NCI-H774 (cell line): ENCODE data around the gene HES4.

Source experiments
- DNase-seq: peaks from one replicate; lab custom pipeline; 2025; lab: John Stamatoyannopoulos, UW

HES4 gene, protein sequence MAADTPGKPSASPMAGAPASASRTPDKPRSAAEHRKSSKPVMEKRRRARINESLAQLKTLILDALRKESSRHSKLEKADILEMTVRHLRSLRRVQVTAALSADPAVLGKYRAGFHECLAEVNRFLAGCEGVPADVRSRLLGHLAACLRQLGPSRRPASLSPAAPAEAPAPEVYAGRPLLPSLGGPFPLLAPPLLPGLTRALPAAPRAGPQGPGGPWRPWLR

DNA sequence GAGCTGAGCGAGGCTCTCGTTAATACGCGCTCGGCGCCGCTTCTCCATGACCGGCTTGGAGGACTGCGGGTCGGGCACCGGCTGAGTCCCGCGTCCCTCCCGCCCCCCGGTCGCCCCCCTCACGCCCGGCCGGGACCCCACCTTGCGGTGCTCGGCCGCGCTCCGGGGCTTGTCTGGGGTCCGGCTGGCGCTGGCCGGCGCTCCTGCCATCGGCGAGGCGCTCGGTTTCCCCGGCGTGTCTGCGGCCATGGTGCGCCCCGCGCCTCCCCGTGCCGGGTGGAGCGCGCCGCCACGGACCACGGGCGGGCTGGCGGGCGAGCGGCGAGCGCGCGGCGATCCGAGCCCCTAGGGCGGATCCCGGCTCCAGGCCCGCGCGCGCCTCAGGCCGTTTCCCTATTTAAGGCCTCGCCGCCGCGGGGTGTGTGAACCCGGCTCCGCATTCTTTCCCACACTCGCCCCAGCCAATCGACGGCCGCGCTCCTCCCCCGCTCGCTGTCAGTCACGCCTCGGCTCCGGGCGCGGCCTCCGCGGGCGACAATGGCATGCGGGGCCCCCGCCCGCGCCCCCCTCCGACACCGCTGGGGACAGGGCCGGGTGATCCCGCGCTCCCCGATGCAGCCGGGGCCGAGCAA, at the start of gene HES4:
Gene HES4, minus strand, starts transcription at position 373 of the 632 bp plus-strand sequence. Its CDS starts 124 bp downstream, at position 249.
- peak; percentile 69 for DNase-seq

DNA sequence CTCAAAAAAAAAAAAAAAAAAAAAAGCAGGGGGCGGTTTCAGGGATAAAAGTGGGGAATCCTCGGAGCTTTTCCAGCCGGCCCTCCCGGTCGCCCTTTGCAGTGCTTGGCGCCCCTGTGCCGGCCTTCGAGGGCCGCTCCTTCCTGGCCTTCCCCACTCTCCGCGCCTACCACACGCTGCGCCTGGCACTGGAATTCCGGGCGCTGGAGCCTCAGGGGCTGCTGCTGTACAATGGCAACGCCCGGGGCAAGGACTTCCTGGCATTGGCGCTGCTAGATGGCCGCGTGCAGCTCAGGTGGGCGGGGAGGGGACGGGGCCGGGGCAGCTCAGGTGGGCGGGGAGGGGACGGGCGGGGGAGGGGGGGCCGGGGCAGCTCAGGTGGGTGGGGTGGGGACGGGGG, 48.9 kb upstream of the HES4 start:
- no peak for DNase-seq

DNA sequence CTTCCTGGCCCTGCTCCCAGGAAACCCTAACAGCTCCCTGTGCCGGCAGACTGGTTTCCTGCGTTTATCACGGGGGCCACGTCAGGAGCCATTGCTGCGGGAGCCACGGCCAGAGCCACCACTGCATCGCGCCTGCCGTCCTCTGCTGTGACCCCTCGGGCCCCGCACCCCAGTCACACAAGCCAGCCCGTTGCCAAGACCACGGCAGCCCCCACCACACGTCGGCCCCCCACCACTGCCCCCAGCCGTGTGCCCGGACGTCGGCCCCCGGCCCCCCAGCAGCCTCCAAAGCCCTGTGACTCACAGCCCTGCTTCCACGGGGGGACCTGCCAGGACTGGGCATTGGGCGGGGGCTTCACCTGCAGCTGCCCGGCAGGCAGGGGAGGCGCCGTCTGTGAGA, 48.1 kb upstream of the HES4 start:
- DNase-seq, result no peak

DNA sequence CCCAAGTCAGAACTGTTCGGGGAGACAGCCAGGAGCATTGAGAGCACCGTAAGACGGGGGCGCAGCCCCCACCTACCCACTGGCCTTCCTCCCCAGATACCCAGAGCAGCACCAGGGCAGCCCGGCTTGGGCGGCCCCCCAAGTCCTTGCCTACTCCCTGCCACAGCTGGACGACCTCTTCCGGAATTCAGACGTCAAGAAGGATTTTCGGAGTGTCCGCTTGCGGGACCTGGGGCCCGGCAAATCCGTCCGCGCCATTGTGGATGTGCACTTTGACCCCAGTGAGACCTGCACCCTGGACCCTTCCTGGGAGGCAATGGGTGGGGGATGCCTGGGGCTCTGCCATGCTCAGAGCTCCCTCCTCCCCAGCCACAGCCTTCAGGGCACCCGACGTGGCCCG, 47.5 kb upstream of the HES4 start:
- DNase-seq, result no peak

DNA sequence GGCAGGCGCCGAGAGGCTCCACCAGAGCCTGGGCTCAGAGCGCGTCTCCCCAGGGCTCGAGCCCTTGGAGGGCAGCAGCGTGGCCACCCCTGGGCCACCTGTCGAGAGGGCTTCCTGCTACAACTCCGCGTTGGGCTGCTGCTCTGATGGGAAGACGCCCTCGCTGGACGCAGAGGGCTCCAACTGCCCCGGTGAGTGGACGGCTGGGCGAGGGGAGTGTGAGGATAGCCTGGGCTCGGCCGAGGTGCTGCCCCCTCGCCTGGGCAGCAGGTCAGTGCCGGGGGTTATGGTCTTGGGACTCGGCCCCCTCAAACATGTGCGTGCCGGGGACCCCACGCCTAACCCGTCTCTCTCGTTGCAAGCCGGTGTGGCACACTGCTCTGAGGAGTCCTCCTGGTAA, 46.9 kb upstream of the HES4 start:
- no peak for DNase-seq

DNA sequence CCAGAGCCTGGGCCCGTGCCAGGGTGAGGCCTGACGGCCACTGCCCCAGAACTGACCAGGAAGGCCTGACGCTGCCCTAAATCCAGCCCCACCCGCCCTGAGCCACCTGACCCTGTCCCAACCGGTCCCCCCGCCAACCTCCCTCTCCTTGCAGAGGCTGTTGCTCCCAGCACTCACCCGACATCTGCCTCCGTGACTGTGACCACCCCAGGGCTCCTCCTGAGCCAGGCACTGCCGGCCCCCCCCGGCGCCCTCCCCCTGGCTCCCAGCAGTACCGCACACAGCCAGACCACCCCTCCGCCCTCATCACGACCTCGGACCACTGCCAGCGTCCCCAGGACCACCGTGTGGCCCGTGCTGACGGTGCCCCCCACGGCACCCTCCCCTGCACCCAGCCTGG, 46.3 kb upstream of the HES4 start:
- DNase-seq, result no peak

DNA sequence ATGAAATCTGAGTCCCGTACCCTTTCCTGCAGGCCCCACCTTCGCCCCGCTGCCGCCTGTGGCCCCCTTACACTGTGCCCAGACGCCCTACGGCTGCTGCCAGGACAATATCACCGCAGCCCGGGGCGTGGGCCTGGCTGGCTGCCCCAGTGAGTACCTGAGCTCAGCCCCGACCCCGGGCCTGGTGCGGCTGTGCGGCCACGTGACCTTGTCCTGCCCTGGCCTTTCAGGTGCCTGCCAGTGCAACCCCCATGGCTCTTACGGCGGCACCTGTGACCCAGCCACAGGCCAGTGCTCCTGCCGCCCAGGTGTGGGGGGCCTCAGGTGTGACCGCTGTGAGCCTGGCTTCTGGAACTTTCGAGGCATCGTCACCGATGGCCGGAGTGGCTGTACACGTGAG, 45.2 kb upstream of the HES4 start:
- no peak for DNase-seq

DNA sequence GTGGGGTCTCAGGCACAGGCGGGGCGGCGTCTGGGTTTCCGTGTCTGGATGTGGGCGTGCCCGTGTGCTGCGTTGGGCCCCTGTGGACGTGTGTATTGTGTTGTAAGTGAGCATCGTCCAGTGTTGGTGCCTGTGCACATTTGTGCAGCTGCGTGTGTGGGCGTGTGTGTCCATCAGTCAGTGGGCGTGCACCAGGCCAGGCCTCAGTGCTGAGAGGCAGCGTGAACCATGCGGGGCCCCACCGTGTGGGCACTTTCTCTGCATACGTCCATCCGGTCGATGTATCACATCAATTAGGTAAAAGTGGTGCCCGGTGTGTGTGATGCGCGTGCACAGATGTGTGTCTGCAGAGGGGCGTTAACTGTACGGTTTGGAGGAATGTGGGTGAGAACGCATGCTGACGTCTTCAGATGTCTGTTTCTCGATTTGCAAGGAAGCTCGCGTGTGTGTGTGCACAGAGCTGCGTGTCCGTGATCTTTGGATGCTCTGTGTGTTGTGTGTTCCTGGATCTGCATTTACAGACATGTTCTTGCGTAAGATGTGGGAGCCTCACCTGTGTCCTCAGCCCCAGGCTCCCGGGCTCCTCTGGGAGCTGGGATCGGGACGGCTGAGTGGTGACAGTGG, 44.7 kb upstream of the HES4 start:
- DNase-seq, result no peak

DNA sequence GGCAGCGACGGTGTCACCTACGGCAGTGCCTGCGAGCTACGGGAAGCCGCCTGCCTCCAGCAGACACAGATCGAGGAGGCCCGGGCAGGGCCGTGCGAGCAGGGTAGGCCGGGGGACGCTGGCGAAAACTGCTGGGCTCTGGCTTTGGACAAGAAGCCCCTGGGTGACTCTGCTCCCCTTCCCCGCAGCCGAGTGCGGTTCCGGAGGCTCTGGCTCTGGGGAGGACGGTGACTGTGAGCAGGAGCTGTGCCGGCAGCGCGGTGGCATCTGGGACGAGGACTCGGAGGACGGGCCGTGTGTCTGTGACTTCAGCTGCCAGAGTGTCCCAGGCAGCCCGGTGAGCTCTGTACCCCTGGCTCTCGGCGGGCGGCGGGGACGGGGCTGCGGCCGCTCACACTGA, 44.0 kb upstream of the HES4 start:
- no peak for DNase-seq

DNA sequence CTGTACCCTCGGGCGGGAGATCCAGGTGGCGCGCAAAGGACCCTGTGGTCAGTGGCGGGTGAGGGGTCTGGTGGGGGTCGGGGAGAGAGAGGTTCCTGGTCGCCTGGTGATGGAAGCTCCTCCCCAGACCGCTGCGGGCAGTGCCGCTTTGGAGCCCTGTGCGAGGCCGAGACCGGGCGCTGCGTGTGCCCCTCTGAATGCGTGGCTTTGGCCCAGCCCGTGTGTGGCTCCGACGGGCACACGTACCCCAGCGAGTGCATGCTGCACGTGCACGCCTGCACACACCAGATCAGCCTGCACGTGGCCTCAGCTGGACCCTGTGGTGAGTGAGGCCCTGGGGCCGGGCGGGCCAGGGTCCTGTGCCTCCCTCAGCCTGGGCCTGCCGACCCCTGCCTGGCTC, 43.5 kb upstream of the HES4 start:
- no peak for DNase-seq

DNA sequence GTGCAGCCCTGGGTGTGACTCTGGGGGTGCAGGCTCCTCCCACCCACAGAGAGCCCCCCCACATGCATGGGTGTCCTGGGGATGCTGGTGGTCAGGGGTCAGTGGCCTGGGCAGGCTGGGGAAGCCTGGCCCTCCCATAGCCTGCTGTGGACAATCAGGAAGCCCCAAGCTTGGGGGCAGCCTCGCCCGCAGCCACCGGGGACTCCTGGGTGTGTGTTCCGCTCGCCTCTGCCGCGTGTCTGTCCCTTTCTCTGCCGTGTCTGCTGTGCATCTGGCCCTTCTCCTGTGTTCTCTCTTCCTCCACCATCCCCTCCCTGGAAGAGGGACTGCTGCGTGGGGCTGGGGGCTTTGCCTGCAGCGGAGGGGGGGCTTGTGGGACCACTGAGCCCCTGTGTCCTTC, 42.9 kb upstream of the HES4 start:
- no peak for DNase-seq

DNA sequence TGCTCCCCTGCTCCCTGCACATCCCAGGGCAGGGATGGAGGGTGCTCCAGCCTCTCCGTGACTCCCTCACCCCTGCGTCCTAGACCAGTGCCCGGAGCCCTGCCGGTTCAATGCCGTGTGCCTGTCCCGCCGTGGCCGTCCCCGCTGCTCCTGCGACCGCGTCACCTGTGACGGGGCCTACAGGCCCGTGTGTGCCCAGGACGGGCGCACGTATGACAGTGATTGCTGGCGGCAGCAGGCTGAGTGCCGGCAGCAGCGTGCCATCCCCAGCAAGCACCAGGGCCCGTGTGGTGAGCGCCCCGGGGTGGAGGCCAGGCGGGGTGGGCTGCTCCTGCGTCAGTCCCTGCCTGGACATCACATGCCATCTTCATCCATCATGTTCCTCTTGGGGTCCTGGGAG, 42.0 kb upstream of the HES4 start:
- no peak for DNase-seq

DNA sequence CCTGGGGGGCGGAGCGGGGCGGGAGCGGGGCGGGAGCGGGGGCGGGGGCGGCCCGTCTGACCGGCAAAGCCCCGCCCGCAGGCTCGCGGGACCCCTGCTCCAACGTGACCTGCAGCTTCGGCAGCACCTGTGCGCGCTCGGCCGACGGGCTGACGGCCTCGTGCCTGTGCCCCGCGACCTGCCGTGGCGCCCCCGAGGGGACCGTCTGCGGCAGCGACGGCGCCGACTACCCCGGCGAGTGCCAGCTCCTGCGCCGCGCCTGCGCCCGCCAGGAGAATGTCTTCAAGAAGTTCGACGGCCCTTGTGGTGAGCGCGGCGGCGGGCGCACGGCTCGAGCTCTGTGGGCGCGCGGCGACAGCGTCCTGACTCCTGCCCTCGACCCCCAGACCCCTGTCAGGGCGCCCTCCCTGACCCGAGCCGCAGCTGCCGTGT, 41.2 kb upstream of the HES4 start:
- DNase-seq, result no peak

DNA sequence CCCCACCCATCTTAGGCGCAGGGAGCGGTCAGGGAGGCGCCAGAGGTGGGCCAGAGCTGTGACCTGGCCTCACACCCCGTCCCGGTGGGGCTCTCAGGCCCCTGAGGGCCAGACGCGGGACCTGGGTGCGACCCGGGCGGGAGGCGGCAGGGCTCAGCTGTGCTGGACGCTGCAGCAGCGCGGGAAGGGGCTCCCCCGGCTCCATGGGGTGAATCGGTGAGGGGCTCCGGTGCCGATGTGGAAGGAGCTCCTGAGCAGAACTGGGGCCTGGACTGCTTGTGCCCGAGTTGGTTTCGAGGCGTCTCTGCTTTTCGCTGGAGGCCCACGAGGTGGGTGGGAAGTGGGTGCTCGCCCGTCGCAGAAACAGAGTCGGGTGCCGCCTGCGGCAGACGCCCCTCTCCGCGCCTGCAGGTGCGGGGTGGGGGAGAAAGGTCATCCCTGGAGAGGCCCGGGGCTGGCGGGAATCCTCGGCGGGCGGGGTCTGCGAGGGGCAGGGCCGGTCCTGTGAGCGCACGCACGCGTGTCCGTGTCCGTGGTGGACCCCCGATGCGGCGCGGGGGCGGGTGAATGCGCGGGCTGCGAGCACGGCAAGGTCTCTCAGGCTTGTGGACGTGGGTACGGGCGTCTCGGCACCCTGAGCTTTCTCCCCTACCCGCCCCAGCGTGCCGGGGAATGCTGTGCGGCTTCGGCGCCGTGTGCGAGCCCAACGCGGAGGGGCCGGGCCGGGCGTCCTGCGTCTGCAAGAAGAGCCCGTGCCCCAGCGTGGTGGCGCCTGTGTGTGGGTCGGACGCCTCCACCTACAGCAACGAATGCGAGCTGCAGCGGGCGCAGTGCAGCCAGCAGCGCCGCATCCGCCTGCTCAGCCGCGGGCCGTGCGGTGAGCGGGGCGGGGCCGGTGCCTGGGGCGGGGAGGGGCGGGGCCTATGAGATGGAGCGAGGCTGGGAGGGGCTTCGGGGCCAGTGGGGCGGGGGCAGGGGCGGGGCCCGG, 40.4 kb upstream of the HES4 start:
- peak; percentile 30 for DNase-seq

DNA sequence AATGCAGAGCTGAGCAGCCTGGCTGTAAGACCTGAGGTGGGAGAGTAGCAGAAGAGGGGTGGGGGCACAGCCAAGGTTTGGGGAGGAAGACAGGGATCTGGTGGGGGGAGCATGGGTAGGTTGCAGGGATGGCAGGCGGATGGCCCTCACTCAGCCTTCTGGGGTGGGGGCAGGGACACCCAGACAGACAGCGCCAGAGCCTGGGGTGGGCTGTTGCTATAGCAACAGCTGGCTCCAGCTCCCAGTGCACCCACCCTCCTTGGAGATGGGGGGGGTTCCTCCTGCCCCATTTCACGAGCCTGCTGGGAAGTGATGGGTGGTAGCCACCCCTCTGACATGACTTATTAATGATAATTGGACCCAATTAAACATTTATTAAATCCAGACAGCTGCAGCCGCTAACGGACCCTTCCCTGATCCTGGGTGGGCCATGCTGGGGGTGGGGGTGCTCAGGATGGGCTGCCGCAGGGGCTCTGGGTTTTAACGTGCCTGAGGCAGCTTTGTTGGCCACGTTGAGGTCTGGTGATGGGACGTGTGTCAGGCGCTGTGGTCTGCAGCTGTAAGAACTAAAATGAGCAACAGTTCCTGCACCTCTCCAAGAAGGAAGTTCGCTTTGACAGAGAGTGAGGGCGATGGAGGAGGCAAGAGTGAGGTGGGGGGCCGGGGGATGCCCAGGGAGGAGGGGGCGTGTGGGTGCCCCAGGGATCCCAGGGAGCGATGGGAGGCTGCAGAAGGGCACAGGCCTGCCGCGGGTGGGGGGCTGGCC, 39.4 kb upstream of the HES4 start:
- no peak for DNase-seq

DNA sequence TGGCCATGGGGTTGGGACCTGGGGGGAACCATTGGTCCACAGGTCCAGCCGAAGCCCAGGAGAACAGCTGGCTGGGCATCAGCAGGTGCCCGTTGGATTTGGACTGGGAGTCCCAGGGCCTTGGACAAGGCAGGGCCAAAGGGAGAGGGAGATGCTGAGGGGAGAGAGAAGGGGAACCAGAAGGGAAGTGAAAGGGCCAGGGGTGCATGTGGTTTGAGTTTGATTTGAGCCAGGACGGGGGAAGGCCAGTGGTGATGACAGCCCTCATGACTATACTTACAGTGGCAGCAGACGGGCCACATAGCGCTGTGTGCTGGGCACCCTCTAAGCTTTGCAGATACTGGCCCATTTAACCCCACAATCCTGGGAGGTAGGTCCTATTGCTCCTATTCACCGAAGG, 38.8 kb upstream of the HES4 start:
- DNase-seq, result no peak

DNA sequence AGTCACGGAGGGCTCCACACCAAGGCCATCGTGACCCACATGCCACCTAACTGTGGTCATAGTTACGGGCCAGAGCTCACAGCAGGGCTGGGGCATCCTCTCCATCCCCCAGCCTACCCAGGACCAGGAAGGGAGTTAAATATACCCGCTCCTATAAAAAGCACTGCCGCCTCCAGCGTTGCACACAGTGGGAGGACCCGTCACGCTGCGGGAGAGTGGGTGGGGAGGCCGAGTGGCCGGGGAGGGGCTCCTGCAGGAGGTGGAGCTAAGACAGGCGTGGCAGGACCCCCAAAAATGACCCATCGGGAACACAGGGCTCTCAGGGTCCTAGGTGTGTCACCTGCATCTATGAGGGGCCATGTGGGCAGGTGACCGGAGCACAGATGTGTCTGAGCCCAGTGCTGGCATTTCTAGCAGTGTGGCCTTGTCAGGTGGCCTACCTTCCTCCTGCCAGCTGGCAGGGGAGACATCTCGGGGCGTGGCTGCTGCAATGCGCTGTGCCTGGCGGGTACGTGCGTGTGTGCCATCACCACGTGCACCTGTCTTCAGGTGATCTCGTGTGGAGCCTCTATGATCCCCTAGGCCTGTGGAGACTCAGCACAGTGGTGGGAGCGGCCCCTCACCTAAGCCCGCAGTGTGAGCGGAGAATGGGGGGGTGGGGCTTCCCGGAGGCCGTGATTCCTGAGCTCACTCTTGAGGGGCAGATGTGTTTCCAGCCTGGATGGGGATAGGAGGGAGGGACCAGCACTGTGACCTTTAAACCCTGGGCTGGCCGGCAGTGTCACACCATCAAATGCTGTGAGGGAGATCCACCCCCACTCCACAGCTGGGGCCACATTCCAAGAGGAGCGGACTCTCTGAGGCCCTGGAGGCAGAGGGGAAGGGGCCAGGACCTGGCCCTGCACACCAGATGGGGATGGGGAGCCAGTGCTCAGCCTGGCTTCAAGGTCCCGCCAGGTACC, 37.8 kb upstream of the HES4 start:
- no peak for DNase-seq

DNA sequence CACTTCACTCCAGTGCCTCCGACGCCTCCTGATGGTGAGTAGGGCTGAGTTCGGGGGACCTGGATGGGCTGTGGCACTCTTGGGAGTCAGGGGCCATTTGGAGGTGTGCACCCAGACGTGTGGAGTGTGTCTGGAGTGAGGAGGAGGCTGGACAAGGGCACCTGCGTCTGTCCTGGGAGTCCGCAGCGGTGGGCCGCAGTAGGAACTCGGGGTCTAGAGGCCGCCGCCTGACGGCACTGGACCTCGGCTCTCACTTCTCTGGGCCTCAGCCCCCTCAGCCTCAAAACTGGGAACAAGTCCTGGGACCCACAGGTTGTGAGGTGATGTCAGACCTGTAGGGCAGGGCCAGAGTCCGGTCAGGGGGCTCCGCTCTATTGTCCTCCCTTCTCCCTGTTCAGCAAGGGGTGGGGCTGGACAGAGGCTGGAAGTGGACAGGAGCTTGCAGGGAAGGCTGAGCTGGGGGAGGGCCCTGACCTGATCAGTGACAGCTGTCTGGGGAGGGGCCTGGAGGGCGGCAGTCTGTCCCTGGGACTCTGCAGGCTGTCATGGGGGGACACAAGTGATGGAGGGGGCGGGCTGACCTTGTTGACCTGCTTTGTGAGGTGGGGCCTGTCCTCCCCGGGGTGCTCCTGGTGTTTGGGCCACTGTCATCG, 35.5 kb upstream of the HES4 start:
- DNase-seq, result no peak

DNA sequence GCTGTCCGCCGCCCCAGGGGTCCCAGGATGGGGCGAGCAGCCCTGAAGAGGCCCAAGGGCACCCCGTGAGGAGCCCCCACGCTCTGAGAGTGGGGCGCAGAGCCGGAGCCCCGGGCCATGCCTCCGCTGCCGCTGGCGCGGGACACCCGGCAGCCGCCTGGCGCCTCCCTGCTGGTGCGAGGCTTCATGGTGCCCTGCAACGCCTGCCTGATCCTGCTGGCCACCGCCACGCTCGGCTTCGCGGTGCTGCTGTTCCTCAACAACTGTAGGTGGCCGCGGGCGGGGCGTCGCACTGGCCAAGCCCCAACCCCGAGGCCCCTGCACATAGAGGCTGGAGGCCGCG, 34.5 kb upstream of the HES4 start:
- DNase-seq, result no peak
